Astrocyte (in vitro differentiated cells and primary cell): ENCODE data around the gene SMAD7. TPM values are rescaled to one million over a fixed set of nuclear protein-coding genes. Genes with fewer than 3 reads are reported as not detected.
A peak's percentile ranks its signal among the peaks of the same experiment; 100 is the strongest.

Experiments
- DNase-seq: peaks from one replicate; pipeline ENCODE4 v3.0.0-alpha.2; 2010; ENCODE audit warnings: low read depth
- FAIRE-seq: peaks from 2 replicates; lab custom pipeline; 2011; peaks lifted over from hg19 to GRCh38; lab: Jason Lieb, UNC
- H2AFZ ChIP-seq: 2 replicates; pipeline ENCODE4 v1.6.0; 2012; ENCODE audit warnings: low read depth, low read length, inconsistent platforms
- H3K27ac ChIP-seq: 2 replicates; pipeline ENCODE4 v1.5.1; 2011; ENCODE audit warnings: low read depth, low read length, inconsistent platforms
- H3K27me3 ChIP-seq: 2 replicates; pipeline ENCODE4 v1.6.0; 2011; ENCODE audit warnings: low read length, inconsistent platforms; ENCODE audit not compliant: insufficient read depth
- H3K36me3 ChIP-seq: 2 replicates; pipeline ENCODE4 v1.5.1; 2011; ENCODE audit warnings: low read length, inconsistent platforms; ENCODE audit not compliant: insufficient read depth
- H3K4me1 ChIP-seq: 2 replicates; pipeline ENCODE4 v1.5.1; 2011; ENCODE audit warnings: low read length, inconsistent platforms; ENCODE audit not compliant: insufficient read depth
- H3K4me2 ChIP-seq: 2 replicates; pipeline ENCODE4 v1.6.0; 2012; ENCODE audit warnings: low read length, inconsistent platforms
- H3K4me3 ChIP-seq: 2 replicates; pipeline ENCODE4 v1.5.1; 2011; ENCODE audit warnings: low read depth, mild to moderate bottlenecking, low read length, inconsistent platforms; ENCODE audit not compliant: insufficient read depth
- H3K79me2 ChIP-seq: 2 replicates; pipeline ENCODE4 v1.6.0; 2012; ENCODE audit warnings: mild to moderate bottlenecking, low read length, inconsistent platforms; ENCODE audit not compliant: insufficient read depth
- H3K9ac ChIP-seq: 2 replicates; pipeline ENCODE4 v1.6.0; 2012; ENCODE audit warnings: mild to moderate bottlenecking, low read length, inconsistent platforms
- H3K9me3 ChIP-seq: 2 replicates; pipeline ENCODE4 v1.5.1; 2012; ENCODE audit warnings: low read depth, mild to moderate bottlenecking, low read length, inconsistent platforms; ENCODE audit not compliant: insufficient read depth
- H4K20me1 ChIP-seq: 2 replicates; pipeline ENCODE4 v1.6.0; 2012; ENCODE audit warnings: low read length, inconsistent platforms; ENCODE audit not compliant: insufficient read depth
- H3K27ac Mint-ChIP-seq: one replicate; pipeline ENCODE4 v1.8.0; 2021; ENCODE audit warnings: mild to moderate bottlenecking, mixed read lengths; ENCODE audit not compliant: unreplicated experiment
- H3K27me3 Mint-ChIP-seq: one replicate; pipeline ENCODE4 v1.8.0; 2021; ENCODE audit warnings: low read depth, mixed read lengths; ENCODE audit not compliant: unreplicated experiment
- H3K36me3 Mint-ChIP-seq: one replicate; pipeline ENCODE4 v1.8.0; 2021; ENCODE audit warnings: low read depth, mixed read lengths; ENCODE audit not compliant: unreplicated experiment
- H3K4me1 Mint-ChIP-seq: one replicate; pipeline ENCODE4 v1.8.0; 2021; ENCODE audit warnings: low read depth, mixed read lengths; ENCODE audit not compliant: unreplicated experiment
- H3K4me3 Mint-ChIP-seq: one replicate; pipeline ENCODE4 v1.8.0; 2021; ENCODE audit warnings: mild to moderate bottlenecking, moderate library complexity, mixed read lengths; ENCODE audit not compliant: unreplicated experiment
- H3K9me3 Mint-ChIP-seq: one replicate; pipeline ENCODE4 v1.8.0; 2021; ENCODE audit warnings: mild to moderate bottlenecking, mixed read lengths; ENCODE audit not compliant: unreplicated experiment
- CTCF ChIP-seq: IDR thresholded peaks from 2 replicates; pipeline ENCODE4 v1.5.1; 2011; ENCODE audit warnings: low read depth, mild to moderate bottlenecking, inconsistent platforms, low read length, moderate library complexity; ENCODE audit not compliant: insufficient read depth
- EZH2 ChIP-seq: IDR thresholded peaks from 2 replicates; pipeline ENCODE4 v1.6.1; 2012; ENCODE audit warnings: mild to moderate bottlenecking, low read length, inconsistent platforms; ENCODE audit not compliant: insufficient read depth
- total RNA-seq: library from RNA; stranded (reverse); gene quantifications from 2 replicates; pipeline ENCODE4 v1.2.1, GENCODE V29; 2021

The SMAD7 gene
- total RNA-seq, 1 donor from 2014 or later: 62.9 TPM

- H4K20me1 ChIP-seq: peaks cover 69% of the 10 kb centered on the region
- H3K9ac ChIP-seq: peak overlapping the region; percentile 97
- no peak for TF ChIP-seq EZH2
- no peak for TF ChIP-seq CTCF
- H3K36me3 Mint-ChIP-seq: peaks cover 39% of the 10 kb centered on the region
- peak overlapping the region; percentile 97 for H3K27ac Mint-ChIP-seq
- FAIRE-seq (no peak), DNase-seq (no peak)
- H3K4me3 Mint-ChIP-seq: peak overlapping the region; percentile 96
- no peaks in the 10 kb centered on the region for H3K27me3 ChIP-seq
- H3K4me1 ChIP-seq: peaks cover 44% of the 10 kb centered on the region
- peak overlapping the region; percentile 99 for H3K4me3 ChIP-seq
- H3K36me3 ChIP-seq: peaks cover 34% of the 10 kb centered on the region
- peak overlapping the region; percentile 100 for H3K4me2 ChIP-seq
- peaks cover 23% of the 10 kb centered on the region for H3K4me1 Mint-ChIP-seq
- no peak overlapping the region for H2AFZ ChIP-seq
- no peaks in the 10 kb centered on the region for H3K9me3 ChIP-seq
- no peaks in the 10 kb centered on the region for H3K9me3 Mint-ChIP-seq
- no peaks in the 10 kb centered on the region for H3K27me3 Mint-ChIP-seq
- H3K27ac ChIP-seq: peak overlapping the region; percentile 89
- H3K79me2 ChIP-seq: peaks cover 76% of the 10 kb centered on the region
These were observed 1.6 kb downstream of the SMAD7 start for GRCh38 chr18:48949050-48949605.

- peaks cover 45% of the 10 kb centered on the region for H3K36me3 Mint-ChIP-seq
- Histone ChIP-seq H3K9ac (peak overlapping the region; percentile 97), H3K4me2 (peak overlapping the region; percentile 100), H3K4me3 (peak overlapping the region; percentile 99), H3K79me2 (peaks cover 84% of the 10 kb centered on the region), H3K36me3 (peaks cover 40% of the 10 kb centered on the region), H3K27ac (peak overlapping the region; percentile 89), H3K4me1 (peaks cover 52% of the 10 kb centered on the region), H3K27me3 (no peaks in the 10 kb centered on the region), H2AFZ (no peak overlapping the region), H4K20me1 (peaks cover 77% of the 10 kb centered on the region), H3K9me3 (no peaks in the 10 kb centered on the region)
- H3K27ac Mint-ChIP-seq: peak overlapping the region; percentile 98
- H3K4me1 Mint-ChIP-seq: peaks cover 29% of the 10 kb centered on the region
- no peaks in the 10 kb centered on the region for H3K27me3 Mint-ChIP-seq
- FAIRE-seq (no peak), DNase-seq (peak; percentile 73)
- H3K9me3 Mint-ChIP-seq: no peaks in the 10 kb centered on the region
- TF ChIP-seq EZH2 (no peak), CTCF (no peak)
- peak overlapping the region; percentile 96 for H3K4me3 Mint-ChIP-seq
These were observed 2.4 kb downstream of the SMAD7 start for GRCh38 chr18:48948112-48949049.
